GM23338 (cell line): ENCODE results near the gene MAGED2. TPM values are rescaled to one million over a fixed set of nuclear protein-coding genes. Genes with fewer than 3 reads are reported as not detected.

Experiments used
- ATAC-seq: fragments of 200-7000 bp; cut with Tn5 transposase; 3 replicates; pipeline ENCODE4 v1.9.1; 2020
- DNase-seq: peaks from one replicate; pipeline ENCODE4 v3.0.0-alpha.2; 2015; ENCODE audit warnings: low spot score
- H2AFZ ChIP-seq: fragments of 200-600 bp; sonication (generic); 2 replicates; pipeline ENCODE4 v1.8.0; 2016; ENCODE audit warnings: antibody characterized with exemption, mild to moderate bottlenecking, moderate library complexity
- H3F3A ChIP-seq: fragments of 200-600 bp; sonication (generic); replicated peaks from 2 replicates; pipeline ENCODE4 v1.8.0; 2017; ENCODE audit warnings: antibody characterized with exemption, mixed run types, low read depth
- H3K27ac ChIP-seq: fragments of 200-600 bp; sonication (generic); 2 replicates; pipeline ENCODE4 v1.6.1; 2016; ENCODE audit warnings: low read depth
- H3K27me3 ChIP-seq: fragments of 200-600 bp; sonication (generic); 2 replicates; pipeline ENCODE4 v1.8.0; 2016; ENCODE audit warnings: mild to moderate bottlenecking, mixed run types, moderate library complexity; ENCODE audit not compliant: insufficient read depth
- H3K36me3 ChIP-seq: fragments of 200-600 bp; sonication (generic); 2 replicates; pipeline ENCODE4 v1.8.0; 2016; ENCODE audit warnings: mild to moderate bottlenecking; ENCODE audit not compliant: insufficient read depth
- H3K4me1 ChIP-seq: fragments of 200-600 bp; sonication (generic); 2 replicates; pipeline ENCODE4 v1.8.0; 2016; ENCODE audit warnings: mild to moderate bottlenecking, moderate library complexity; ENCODE audit not compliant: insufficient read depth
- H3K4me2 ChIP-seq: fragments of 200-600 bp; sonication (generic); 2 replicates; pipeline ENCODE4 v1.7.1; 2017; ENCODE audit warnings: mixed run types
- H3K4me3 ChIP-seq: fragments of 200-600 bp; sonication (generic); 2 replicates; pipeline ENCODE4 v1.6.1; 2016; ENCODE audit warnings: mixed run types
- H3K79me2 ChIP-seq: fragments of 200-600 bp; sonication (generic); replicated peaks from 2 replicates; pipeline ENCODE4 v1.8.0; 2017; ENCODE audit warnings: mild to moderate bottlenecking; ENCODE audit not compliant: insufficient read depth
- H3K9me2 ChIP-seq: fragments of 200-600 bp; sonication (generic); 2 replicates; pipeline ENCODE4 v1.8.0; 2017; ENCODE audit not compliant: insufficient read depth
- H4K20me1 ChIP-seq: fragments of 200-600 bp; sonication (generic); replicated peaks from 2 replicates; pipeline ENCODE4 v1.8.0; 2017; ENCODE audit warnings: mild to moderate bottlenecking; ENCODE audit not compliant: insufficient read depth
- H3K27ac Mint-ChIP-seq: 2 replicates; pipeline ENCODE4 v1.8.0; 2020; ENCODE audit warnings: inconsistent platforms, mild to moderate bottlenecking, moderate library complexity, mixed read lengths
- H3K27me3 Mint-ChIP-seq: 3 replicates; pipeline ENCODE4 v1.8.0; 2022; ENCODE audit warnings: low read depth, mild to moderate bottlenecking, moderate library complexity, mixed read lengths, inconsistent platforms; ENCODE audit not compliant: insufficient read depth, poor library complexity
- H3K36me3 Mint-ChIP-seq: 3 replicates; pipeline ENCODE4 v1.8.0; 2021; ENCODE audit warnings: low read depth, mild to moderate bottlenecking, inconsistent platforms, moderate library complexity, mixed read lengths
- H3K4me1 Mint-ChIP-seq: 3 replicates; pipeline ENCODE4 v1.8.0; 2020; ENCODE audit warnings: mild to moderate bottlenecking, inconsistent platforms, mixed read lengths
- H3K4me3 Mint-ChIP-seq: 3 replicates; pipeline ENCODE4 v1.8.0; 2021; ENCODE audit warnings: moderate library complexity, mild to moderate bottlenecking, inconsistent platforms, mixed read lengths
- H3K9me3 Mint-ChIP-seq: 3 replicates; pipeline ENCODE4 v1.8.0; 2020; ENCODE audit warnings: moderate library complexity, mild to moderate bottlenecking, inconsistent platforms, mixed read lengths
- CREB1 ChIP-seq: fragments of 250-450 bp; sonication (Bioruptor Pico); IDR thresholded peaks from 2 replicates; pipeline ENCODE4 v1.5.0; 2020; ENCODE audit warnings: low read depth, mild to moderate bottlenecking, moderate library complexity
- CTCF ChIP-seq, 2 experiments: fragments of 200-600 bp in 1 of 2; sonication (generic) in 1 of 2; conservative IDR thresholded peaks; 2 replicates each; pipeline versions ENCODE4 v1.5.1 to v1.6.1; 2016 to 2017; ENCODE audit warnings: antibody characterized with exemption in 2 of 2, low read depth in 2 of 2, mild to moderate bottlenecking in 2 of 2, moderate library complexity in 1 of 2
- ETS1 ChIP-seq: IDR thresholded peaks from 2 replicates; pipeline ENCODE4 v1.6.1; 2016; ENCODE audit warnings: antibody characterized with exemption
- EZH2 ChIP-seq: fragments of 200-600 bp; sonication (generic); IDR thresholded peaks from one replicate; pipeline ENCODE4 v1.8.0; 2017; ENCODE audit warnings: antibody characterized with exemption, mild to moderate bottlenecking, low read depth; ENCODE audit not compliant: unreplicated experiment
- EZH2phosphoT487 ChIP-seq: fragments of 200-600 bp; sonication (generic); IDR thresholded peaks from one replicate; pipeline ENCODE4 v1.8.1; 2018; ENCODE audit warnings: antibody characterized with exemption; ENCODE audit not compliant: unreplicated experiment
- JUNB ChIP-seq: IDR thresholded peaks from one replicate; pipeline ENCODE4 v1.6.1; 2016; ENCODE audit warnings: antibody characterized with exemption; ENCODE audit not compliant: unreplicated experiment
- NANOG ChIP-seq: IDR thresholded peaks from 2 replicates; pipeline ENCODE4 v1.6.1; 2016; ENCODE audit warnings: antibody characterized with exemption, borderline replicate concordance
- POLR2AphosphoS5 ChIP-seq: IDR thresholded peaks from 2 replicates; pipeline ENCODE4 v1.6.1; 2016; ENCODE audit warnings: antibody characterized with exemption, low read depth
- REST ChIP-seq: IDR thresholded peaks from one replicate; pipeline ENCODE4 v1.6.1; 2018; ENCODE audit warnings: antibody characterized with exemption; ENCODE audit not compliant: unreplicated experiment
- STAT1 ChIP-seq: IDR thresholded peaks from one replicate; pipeline ENCODE4 v1.6.1; 2016; ENCODE audit warnings: antibody characterized with exemption; ENCODE audit not compliant: unreplicated experiment
- ZNF114 ChIP-seq: fragments of 250-450 bp; sonication (Bioruptor Pico); IDR thresholded peaks from 2 replicates; pipeline ENCODE4 v1.5.0; 2020; ENCODE audit warnings: mild to moderate bottlenecking, moderate library complexity
- ZNF331 ChIP-seq: fragments of 250-450 bp; sonication (Bioruptor Pico); IDR thresholded peaks from 2 replicates; pipeline ENCODE4 v1.5.0; 2020; ENCODE audit warnings: low read depth, mild to moderate bottlenecking, moderate library complexity
- ZNF462 ChIP-seq: fragments of 250-450 bp; sonication (Bioruptor Pico); IDR thresholded peaks from 2 replicates; pipeline ENCODE4 v1.5.0; 2020; ENCODE audit warnings: mild to moderate bottlenecking, moderate library complexity
- polyA plus RNA-seq: library from polyadenylated mRNA; unstranded; fragments of >200 nt; fragmentation: Nextera tagmentation; extraction: Ambion mirVana; gene quantifications from 2 replicates; pipeline ENCODE4 v1.2.1, GENCODE V29; 2016
- total RNA-seq: library from RNA; depleted of rRNA; stranded (reverse); fragments of >200 nt; shearing (Covaris generic); gene quantifications from 2 replicates; pipeline ENCODE4 v1.2.3, GENCODE V29; 2014

MAGED2 gene
- total and polyA plus RNA-seq, 2 experiments from 2014 or later: 96.7 to 203 TPM

- Mint-ChIP-seq H3K36me3 (no peaks in the 10 kb centered on the region), H3K4me3 (no peak within 1 kb of the TSS)
Observed at GRCh38 chrX:54798137-54798536, 9.4 kb upstream of the MAGED2 start, which contains the start of gene ITIH6. TSS of gene ITIH6 (minus strand) at chrX:54798255. CDS start at chrX:54798210, 45 bp downstream.

More at GRCh38 chrX:54798137-54798536, 9.4 kb upstream of the MAGED2 start, which contains the start of gene ITIH6:
- Histone ChIP-seq H4K20me1 (no peaks in the 10 kb centered on the region), H3K36me3 (no peaks in the 10 kb centered on the region), H2AFZ (no peak within 1 kb of the TSS), H3K9me2 (no peaks in the 10 kb centered on the region), H3K4me3 (no peak within 1 kb of the TSS), H3K79me2 (no peaks in the 10 kb centered on the region), H3K4me2 (no peak within 1 kb of the TSS), H3K4me1 (no peaks in the 10 kb centered on the region), H3K27ac (no peak within 1 kb of the TSS), H3K27me3 (no peaks in the 10 kb centered on the region), H3F3A (no peaks in the 10 kb centered on the region)
- Mint-ChIP-seq H3K4me1 (no peaks in the 10 kb centered on the region), H3K9me3 (no peaks in the 10 kb centered on the region; the same call in 2 of the 3 replicates), H3K27ac (no peak within 1 kb of the TSS), H3K27me3 (no peaks in the 10 kb centered on the region)
- TF ChIP-seq ZNF114: no peak
- no peak for TF ChIP-seq EZH2
- TF ChIP-seq CTCF (conservative IDR thresholded peaks at IDR 0.05; ENCODE audit: low read depth in 2 of 2): no peak
- no peak for TF ChIP-seq ZNF462 (CRISPR knock-in tag)
- no peak for TF ChIP-seq POLR2AphosphoS5
- TF ChIP-seq ZNF331 (CRISPR knock-in tag): no peak
- TF ChIP-seq CREB1: no peak
- TF ChIP-seq STAT1: no peak
- TF ChIP-seq JUNB: no peak
- TF ChIP-seq REST: no peak
- no peak for TF ChIP-seq NANOG
- no peak for TF ChIP-seq EZH2phosphoT487
- TF ChIP-seq ETS1: no peak
- ATAC-seq (no peak), DNase-seq (no peak)
